Choroid plexus epithelial cell (primary cell): ENCODE measurements around the gene POU6F1.
A peak's percentile ranks its signal among the peaks of the same experiment; 100 is the strongest.

ENCODE experiments used
- DNase-seq: peaks from one replicate; pipeline ENCODE4 v3.0.0-alpha.2; 2010; ENCODE audit warnings: low read depth
- H3K4me3 ChIP-seq: 2 replicates; pipeline ENCODE4 v1.5.1; 2011; ENCODE audit warnings: low read depth, mild to moderate bottlenecking, control low read depth, low read length, moderate library complexity
- TF ChIP-seq, protein P1 (sequence below): conservative IDR thresholded peaks from 2 replicates; pipeline ENCODE4 v1.5.1; 2011; ENCODE audit warnings: low read depth, mild to moderate bottlenecking, control low read depth, inconsistent platforms, low read length, moderate library complexity

The POU6F1 gene

DNA sequence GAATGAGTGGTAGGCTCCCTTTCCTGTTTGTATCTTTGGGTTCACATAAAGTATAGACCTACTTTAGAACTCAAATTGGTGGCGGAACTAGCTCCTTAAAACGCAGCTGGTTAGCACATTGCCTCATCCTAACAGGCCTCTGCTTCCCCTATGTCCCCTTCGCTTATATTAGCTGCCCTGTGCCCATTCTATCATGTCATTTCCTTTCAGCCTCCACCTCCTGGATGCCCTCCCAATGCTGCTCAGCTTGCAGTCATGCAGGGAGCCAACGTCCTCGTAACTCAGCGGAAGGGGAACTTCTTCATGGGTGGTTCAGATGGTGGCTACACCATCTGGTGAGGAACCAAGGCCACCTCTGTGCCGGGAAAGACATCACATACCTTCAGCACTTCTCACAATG is 24.3 kb upstream of the POU6F1 start:
- DNase-seq: no peak
- no peak overlapping the region for H3K4me3 ChIP-seq
- TF ChIP-seq, protein P1, sequence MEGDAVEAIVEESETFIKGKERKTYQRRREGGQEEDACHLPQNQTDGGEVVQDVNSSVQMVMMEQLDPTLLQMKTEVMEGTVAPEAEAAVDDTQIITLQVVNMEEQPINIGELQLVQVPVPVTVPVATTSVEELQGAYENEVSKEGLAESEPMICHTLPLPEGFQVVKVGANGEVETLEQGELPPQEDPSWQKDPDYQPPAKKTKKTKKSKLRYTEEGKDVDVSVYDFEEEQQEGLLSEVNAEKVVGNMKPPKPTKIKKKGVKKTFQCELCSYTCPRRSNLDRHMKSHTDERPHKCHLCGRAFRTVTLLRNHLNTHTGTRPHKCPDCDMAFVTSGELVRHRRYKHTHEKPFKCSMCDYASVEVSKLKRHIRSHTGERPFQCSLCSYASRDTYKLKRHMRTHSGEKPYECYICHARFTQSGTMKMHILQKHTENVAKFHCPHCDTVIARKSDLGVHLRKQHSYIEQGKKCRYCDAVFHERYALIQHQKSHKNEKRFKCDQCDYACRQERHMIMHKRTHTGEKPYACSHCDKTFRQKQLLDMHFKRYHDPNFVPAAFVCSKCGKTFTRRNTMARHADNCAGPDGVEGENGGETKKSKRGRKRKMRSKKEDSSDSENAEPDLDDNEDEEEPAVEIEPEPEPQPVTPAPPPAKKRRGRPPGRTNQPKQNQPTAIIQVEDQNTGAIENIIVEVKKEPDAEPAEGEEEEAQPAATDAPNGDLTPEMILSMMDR: no peak

DNA sequence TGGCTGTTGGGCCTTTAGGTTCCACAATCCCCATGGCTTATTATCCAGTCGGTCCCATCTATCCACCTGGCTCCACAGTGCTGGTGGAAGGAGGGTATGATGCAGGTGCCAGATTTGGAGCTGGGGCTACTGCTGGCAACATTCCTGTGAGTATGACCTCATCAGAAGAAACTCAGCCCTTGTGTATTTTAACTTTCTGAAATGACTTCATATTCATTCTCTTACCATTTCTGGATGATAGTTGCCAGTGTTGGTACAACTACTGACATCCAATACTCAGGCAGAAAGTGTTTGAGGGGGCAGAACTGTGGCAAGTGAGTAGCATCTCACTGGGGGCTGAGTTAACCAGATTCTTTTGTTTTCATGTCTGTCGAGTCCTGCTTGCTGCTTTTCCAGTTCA is 23.1 kb upstream of the POU6F1 start:
- DNase-seq: peak; percentile 35
- H3K4me3 ChIP-seq: no peak overlapping the region
- TF ChIP-seq, protein P1: no peak

DNA sequence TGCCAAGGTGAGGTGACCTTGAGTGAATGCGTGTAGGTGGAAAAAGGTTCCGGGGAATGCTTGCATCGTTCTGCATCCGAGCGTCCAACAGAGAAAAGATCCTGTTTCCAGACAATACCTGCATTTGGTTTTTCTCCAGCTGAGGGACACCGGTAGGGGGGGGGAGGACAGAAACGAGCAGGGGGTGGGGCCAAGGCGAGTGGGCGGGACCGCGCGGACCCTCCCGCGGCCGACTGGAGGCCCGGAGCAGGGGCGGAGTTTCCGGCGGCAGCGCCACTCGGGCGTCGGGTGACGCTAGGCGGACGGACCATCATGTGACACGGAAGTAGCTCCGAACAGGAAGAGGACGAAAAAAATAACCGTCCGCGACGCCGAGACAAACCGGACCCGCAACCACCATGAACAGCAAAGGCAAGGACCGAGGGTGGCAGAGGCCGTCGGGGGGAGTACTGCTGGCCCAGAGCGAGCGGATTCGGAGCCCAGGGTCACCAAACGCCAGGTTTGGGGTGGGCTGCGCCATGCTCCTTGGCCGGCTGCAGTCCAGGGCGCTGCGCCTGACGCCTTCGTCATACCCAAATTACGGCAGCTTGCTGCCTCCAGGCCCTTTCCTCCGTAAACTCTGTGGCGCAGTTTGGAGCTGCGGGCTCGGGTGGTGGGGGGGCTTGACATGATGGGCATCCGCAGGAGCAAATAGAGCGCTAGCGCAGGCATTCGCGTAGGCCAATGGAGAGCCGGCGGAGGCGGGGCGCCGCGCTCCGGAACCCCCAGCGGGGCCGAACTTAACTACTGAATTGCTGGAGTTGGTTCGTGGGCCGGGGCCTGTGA is 20.9 kb upstream of the POU6F1 start, which contains the start of gene DAZAP2:
Gene DAZAP2 (plus strand): TSS at position 317 of the 825 bp plus-strand sequence. CDS start 82 bp downstream, at position 399.
- TF ChIP-seq, protein P1: no peak
- DNase-seq: peak; percentile 97
- peak within 1 kb of the TSS; percentile 100 for H3K4me3 ChIP-seq

DNA sequence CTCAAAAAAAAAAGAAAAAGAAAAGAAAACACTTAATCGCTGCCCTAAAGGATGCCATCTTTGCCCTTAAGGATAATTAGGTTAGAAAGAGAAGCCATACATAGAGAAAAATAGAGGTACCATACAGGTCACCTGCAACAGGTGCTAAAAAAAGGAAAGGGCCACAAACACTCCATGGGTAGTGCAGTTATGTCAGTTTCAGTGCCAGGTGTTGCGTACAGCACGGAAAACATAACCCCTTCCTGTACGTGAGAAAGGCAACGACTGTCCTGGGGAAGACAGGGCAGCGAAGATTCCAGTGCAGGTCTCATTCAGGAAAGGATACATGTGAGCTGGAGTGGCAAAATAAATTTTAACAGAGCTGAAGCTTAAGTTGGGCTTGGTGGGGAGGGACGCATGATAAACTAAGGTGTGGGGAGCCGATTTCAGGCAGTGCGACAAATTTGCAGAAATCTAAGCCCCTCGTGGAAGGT is 20.2 kb upstream of the POU6F1 start:
- peak overlapping the region; percentile 100 for H3K4me3 ChIP-seq
- peak; percentile 13 for DNase-seq
- TF ChIP-seq, protein P1: no peak

GRCh38 chr12:51234530-51234929 is 16.7 kb upstream of the POU6F1 start:
- DNase-seq: no peak
- TF ChIP-seq, protein P1: no peak
- H3K4me3 ChIP-seq: no peak overlapping the region

DNA sequence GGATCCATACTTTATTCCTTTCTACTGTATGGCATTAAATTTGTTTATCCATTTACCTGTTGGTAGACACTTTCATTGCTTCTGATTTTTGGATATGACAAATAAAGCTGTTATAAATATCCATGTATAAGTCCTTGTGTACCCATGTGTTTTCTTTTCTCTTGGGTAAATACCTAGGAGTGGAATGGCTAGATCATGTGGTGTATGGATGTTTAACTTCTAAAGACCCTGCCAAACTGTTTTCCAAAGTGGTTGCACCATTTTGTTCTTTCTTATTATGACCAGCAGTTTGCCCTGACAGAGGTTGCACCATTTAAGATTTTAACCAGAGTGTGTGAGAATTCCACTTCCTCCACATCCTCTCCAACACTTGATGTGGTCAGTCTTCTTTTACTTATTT is 14.8 kb upstream of the POU6F1 start:
- TF ChIP-seq, protein P1: no peak
- no peak overlapping the region for H3K4me3 ChIP-seq
- DNase-seq: no peak
